NCI-H460 (cell line): Measurements from ENCODE around the gene RNF157. TPM values are rescaled to one million over a fixed set of nuclear protein-coding genes. Genes with fewer than 3 reads are reported as not detected.

ENCODE experiments used
- DNase-seq: peaks from one replicate; pipeline ENCODE4 v3.0.0-alpha.2; 2016; ENCODE audit warnings: low read depth; ENCODE audit errors: extremely low read depth
- small RNA-seq, 2 experiments: library from RNA; depleted of rRNA; stranded (forward); fragments of <200 nt; gene quantifications; one replicate each; pipeline ENCODE3, GENCODE V24; 2014
- total RNA-seq: library from RNA; depleted of rRNA; stranded (reverse); fragments of >200 nt; shearing (Covaris generic); gene quantifications from 2 replicates; pipeline ENCODE4 v1.2.3, GENCODE V29; 2014; rRNA removed

Gene RNF157
- total RNA-seq, 1 experiment from 2014 or later, result 1.9 TPM

GRCh38 chr17:76104140-76104895 lies 136.0 kb downstream of the RNF157 start:
- DNase-seq, result no peak

- DNase-seq, result peak; percentile 93
These were observed 136.8 kb downstream of the RNF157 start, which contains the start of gene EXOC7 for GRCh38 chr17:76103274-76104139. Gene EXOC7, minus strand, starts transcription at chr17:76103787. Its CDS starts 95 bp downstream, at chr17:76103692.

DNA sequence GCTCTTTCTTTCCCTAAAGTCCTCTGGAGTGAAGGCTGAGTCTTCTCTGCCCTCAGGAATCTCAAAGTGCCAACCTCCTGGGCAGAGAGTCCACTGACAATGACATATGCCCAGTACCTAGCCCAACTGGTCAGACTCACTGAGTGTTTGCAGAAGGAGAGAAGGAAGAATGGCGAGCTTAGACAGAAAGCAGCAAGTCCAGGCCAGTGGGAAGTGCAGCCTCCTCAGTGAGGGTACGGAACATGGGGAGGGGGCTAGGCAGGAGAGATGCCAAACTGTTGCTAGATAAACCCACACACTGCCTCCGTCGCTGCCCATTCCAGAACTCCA lies 137.4 kb downstream of the RNF157 start:
- no peak for DNase-seq

- DNase-seq, result no peak
These were observed 142.5 kb downstream of the RNF157 start for GRCh38 chr17:76097716-76098295.

GRCh38 chr17:76095943-76096342 lies 144.3 kb downstream of the RNF157 start:
- DNase-seq, result no peak

DNA sequence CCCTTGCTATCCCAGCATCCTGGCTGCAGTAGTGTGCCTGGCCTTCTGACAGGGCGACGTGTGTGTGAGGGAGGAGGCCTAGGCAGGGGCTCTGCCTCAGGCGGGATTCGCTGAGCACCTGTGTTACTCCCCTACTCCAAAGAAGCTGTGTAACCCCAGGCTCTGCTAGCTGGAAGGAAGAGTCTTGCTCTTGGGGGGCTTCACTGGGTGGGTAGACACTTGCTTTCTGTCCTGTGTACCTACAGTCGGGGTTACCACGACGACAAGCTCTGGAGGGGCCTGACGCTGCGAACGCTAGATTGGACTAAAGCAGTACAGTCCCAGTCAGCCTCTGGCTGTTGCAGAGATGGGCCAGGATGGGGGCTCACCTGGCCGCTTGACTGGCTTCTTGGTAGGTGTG lies 146.2 kb downstream of the RNF157 start:
- DNase-seq, result no peak

DNA sequence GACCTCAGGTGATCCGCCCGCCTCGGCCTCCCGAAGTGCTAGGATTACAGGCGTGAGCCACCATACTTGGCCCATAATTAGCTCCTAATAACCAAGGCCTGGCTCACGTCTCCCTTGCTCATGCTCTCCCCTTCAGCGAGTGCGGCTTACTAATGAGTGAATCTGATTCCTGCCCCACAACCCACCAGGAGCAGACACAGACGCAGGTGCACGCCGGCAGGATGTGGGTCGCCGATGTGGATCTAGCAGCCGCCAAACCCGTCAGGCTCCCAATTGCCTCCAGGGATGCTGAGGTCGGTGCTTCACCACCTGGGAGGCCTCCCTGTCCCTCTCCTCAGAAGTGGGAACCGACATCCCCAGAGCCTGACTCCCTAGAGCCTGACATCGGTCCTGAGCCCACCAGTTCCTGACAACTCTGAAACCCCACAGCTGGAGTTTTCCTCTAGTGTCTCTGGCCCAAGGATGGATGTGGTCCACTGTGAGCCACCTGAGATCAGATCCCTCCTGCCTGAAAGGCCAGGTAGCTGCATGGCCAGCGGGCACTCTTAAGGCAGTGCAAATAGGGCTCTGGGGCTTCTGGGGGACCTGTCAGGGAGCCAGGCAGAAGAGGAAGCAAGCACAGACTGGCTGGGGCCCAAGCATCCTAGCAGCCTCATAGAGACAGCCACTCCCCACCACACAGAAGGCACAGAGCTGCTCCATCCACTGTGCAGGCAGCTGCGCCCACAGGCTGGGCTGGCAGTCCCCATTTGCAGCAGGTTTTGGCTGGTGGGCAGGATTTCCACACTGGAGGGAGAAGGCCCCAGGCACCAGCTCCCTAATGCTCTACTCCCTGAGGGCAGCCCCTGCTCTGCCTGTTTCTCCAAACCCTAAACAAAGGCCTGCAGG lies 147.5 kb downstream of the RNF157 start:
- no peak for DNase-seq

Small RNA genes lying within 50 kb of the gene (small RNA-seq; reads per million reads assigned to genes)
- 0 to 0.06 reads per million in 2 experiments for gene ATP5MGP6
- gene MIR6868, result 0.02 to 0.12 reads per million in 2 experiments

Other genes with a start within 250 kb of the RNF157 start
- gene CDK3, start 239.6 kb downstream of the RNF157 start, total RNA-seq, result 4.8 and 7.7 TPM in 2 replicates
- gene EVPL, start 213.2 kb downstream of the RNF157 start, total RNA-seq, result 8.0 and 8.6 TPM in 2 replicates
- 31.7 and 34.9 TPM in 2 replicates for gene SRP68, start 168.0 kb downstream of the RNF157 start, total RNA-seq
- not detected in 2 replicates for gene GALR2, start 165.7 kb downstream of the RNF157 start, total RNA-seq
- gene ZACN, start 161.3 kb downstream of the RNF157 start, total RNA-seq, result 0.10 TPM in 1 of 2 replicates, not detected in the other
- gene EXOC7, start 136.7 kb downstream of the RNF157 start, total RNA-seq, result 54.6 and 56.7 TPM in 2 replicates
- gene FOXJ1, start 99.2 kb downstream of the RNF157 start, total RNA-seq, result not detected in 2 replicates
- 11.5 and 12.2 TPM in 2 replicates for gene UBALD2, start 24.9 kb upstream of the RNF157 start, total RNA-seq
- gene QRICH2, start 67.8 kb upstream of the RNF157 start, total RNA-seq, result 0.23 and 0.67 TPM in 2 replicates
- 41.0 and 44.8 TPM in 2 replicates for gene PRPSAP1, start 113.4 kb upstream of the RNF157 start, total RNA-seq
- 7.0 and 9.6 TPM in 2 replicates for gene SPHK1, start 144.1 kb upstream of the RNF157 start, total RNA-seq
- 15.8 and 21.0 TPM in 2 replicates for gene UBE2O, start 212.7 kb upstream of the RNF157 start, total RNA-seq
- not detected in 2 replicates for gene AANAT, start 227.1 kb upstream of the RNF157 start, total RNA-seq